ENCODE results near the gene SLC45A2.

Gene SLC45A2

GRCh38 chr5:34001241-34001841 lies 16.8 kb upstream of the SLC45A2 start:
- DNase-seq (ENCODE audit: low read depth), result no peak
- H3K4me3 ChIP-seq (ENCODE audit: low read depth, low read length), result no peak overlapping the region
- no peak for TF ChIP-seq CTCF (IDR thresholded peaks at IDR 0.05; ENCODE audit: low read depth, low read length, missing control alignments)

- no peak for TF ChIP-seq CTCF (IDR thresholded peaks at IDR 0.05; ENCODE audit: low read depth, low read length, missing control alignments)
- DNase-seq (ENCODE audit: low read depth), result no peak
- no peak overlapping the region for H3K4me3 ChIP-seq (ENCODE audit: low read depth, low read length)
Measured at GRCh38 chr5:33999978-34000377, 15.5 kb upstream of the SLC45A2 start.

DNA sequence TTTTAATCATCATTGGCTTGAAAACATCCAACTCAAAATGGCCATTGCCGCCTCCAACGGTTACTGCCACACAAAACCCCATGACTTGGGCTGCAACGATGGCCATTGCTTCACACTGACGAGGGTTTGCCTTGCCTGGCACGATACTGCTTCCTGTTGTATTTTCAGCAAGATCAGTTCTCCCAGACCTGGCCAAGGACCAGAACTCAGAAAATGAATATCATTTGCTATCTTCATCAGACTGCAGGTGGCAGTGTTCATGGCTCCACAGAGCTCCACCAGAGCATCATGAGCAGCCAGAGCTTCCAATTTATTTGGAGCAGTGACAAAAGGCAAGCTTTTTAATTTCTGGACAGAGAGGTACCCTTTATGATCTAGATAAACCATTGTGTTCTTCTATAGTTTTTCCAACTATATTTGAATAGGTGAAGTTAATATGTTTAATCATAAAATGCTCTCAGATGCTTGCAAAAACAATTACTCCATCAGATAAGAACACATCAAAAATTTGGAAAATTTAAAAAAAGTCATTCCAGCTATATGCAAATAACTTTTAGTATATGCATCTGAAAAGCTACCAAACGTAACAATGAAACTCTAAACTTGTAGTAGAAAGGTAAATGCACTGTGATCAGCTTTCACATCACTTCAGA lies 13.0 kb upstream of the SLC45A2 start:
- TF ChIP-seq CTCF (IDR thresholded peaks at IDR 0.05; ENCODE audit: low read depth, low read length, missing control alignments), result peak; percentile 57
- no peak overlapping the region for H3K4me3 ChIP-seq (ENCODE audit: low read depth, low read length)
- DNase-seq (ENCODE audit: low read depth), result no peak

DNA sequence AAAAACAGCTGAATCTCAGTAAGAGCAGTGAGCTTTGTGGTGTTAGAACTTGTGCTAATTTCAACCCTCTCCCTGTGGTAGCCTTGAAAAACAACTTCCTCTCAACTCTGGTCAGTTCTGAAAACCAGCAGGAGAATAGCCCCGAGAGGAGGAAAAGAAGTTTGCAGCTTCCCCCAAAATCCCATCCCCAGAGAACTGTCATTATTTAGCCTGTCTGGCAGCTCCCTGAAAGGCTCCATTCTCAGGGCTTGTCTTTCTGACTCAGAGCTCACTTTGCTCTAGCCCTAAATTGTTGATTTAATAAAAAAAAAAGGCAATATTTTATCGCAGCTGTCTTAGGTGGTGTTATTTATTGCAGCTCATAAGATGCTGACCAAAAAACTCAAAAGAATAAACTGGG lies 11.4 kb upstream of the SLC45A2 start:
- TF ChIP-seq CTCF (IDR thresholded peaks at IDR 0.05; ENCODE audit: low read depth, low read length, missing control alignments), result no peak
- H3K4me3 ChIP-seq (ENCODE audit: low read depth, low read length), result no peak overlapping the region
- DNase-seq (ENCODE audit: low read depth), result no peak

DNA sequence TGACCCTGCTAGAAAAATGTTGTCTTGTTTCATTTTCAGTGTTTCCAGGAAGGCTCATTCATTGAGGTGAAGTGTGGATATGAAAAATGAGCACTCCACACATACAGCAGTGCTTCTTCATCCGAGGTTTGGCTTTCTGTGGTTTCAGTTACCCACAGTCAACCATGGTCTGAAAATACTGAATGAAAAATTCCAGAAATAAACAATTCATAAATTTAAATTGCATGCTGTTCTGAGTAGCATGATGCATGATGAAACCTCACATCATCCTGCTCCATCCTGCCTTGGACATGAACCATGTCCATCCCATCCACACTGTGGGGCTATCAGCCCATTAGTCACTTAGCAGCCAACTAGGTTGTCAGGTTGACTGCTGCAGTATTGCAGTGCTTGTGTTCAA lies 10.4 kb upstream of the SLC45A2 start:
- TF ChIP-seq CTCF (IDR thresholded peaks at IDR 0.05; ENCODE audit: low read depth, low read length, missing control alignments), result no peak
- DNase-seq (ENCODE audit: low read depth), result no peak
- H3K4me3 ChIP-seq (ENCODE audit: low read depth, low read length), result no peak overlapping the region

- no peak overlapping the region for H3K4me3 ChIP-seq (ENCODE audit: low read depth, low read length)
- DNase-seq (ENCODE audit: low read depth), result no peak
- TF ChIP-seq CTCF (IDR thresholded peaks at IDR 0.05; ENCODE audit: low read depth, low read length, missing control alignments), result no peak
Measured at GRCh38 chr5:33992864-33993263, 8.4 kb upstream of the SLC45A2 start.

- H3K4me3 ChIP-seq (ENCODE audit: low read depth, low read length), result no peak overlapping the region
- DNase-seq (ENCODE audit: low read depth), result no peak
- TF ChIP-seq CTCF (IDR thresholded peaks at IDR 0.05; ENCODE audit: low read depth, low read length, missing control alignments), result no peak
Measured at GRCh38 chr5:33985447-33985846, 954 bp upstream of the SLC45A2 start.
